ENCODE measurements around the gene DBT.

DBT gene

DNA sequence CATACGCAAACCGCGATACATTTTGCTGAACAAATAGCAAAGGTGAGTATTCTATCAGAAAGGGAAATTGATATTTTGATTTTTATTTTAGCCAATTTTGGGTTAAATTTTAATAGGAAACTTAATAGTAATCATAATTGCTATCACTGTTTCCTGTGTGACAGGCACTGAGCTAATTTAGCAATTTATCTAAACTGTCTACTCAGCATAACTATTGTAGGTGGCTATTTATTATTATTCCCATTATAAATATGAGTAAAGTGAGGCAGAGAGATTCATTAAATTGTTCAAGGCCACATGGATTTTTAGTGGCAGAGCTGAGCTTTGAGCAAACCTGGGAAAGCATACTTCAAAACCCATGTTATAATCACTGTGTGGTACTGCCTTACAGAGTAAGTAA is 37.5 kb upstream of the DBT start:
- Histone ChIP-seq H3K27me3 (no peaks in the 10 kb centered on the region), H3K4me1 (ENCODE audit: control insufficient read depth in 1 of 2, insufficient read depth in 1 of 2, low read depth in 1 of 2, low read length in 1 of 2) (no peaks in the 10 kb centered on the region), H3K4me3 (ENCODE audit: low read depth in 1 of 2, low read length in 1 of 2) (no peak overlapping the region), H3K9me3 (no peaks in the 10 kb centered on the region), H3K36me3 (peaks cover 90% of the 10 kb centered on the region), H3K27ac (no peak overlapping the region)
- TF ChIP-seq CTCF (IDR thresholded peaks at IDR 0.05), result no peak

DNA sequence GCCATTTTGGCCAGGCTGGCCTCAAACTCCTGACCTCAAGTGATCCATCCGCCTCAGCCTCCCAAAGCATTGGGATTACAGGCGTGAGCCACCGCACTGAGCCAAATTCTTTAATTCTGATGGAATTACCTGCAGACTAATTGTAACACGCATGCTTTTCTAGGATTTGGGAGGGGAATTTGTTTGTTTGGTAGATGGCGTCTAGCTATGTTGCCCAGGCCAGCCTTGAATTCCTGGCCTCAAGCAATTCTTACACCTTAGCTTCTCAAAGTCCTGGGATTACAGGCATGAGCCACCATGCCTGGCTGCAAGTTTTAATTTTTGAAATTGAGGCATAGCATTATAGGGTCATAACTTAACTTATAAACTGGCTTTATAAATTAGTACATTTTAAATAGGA is 35.0 kb upstream of the DBT start:
- no peaks in the 10 kb centered on the region for H3K9me3 ChIP-seq
- TF ChIP-seq CTCF (IDR thresholded peaks at IDR 0.05), result no peak
- H3K36me3 ChIP-seq, result peaks cover 89% of the 10 kb centered on the region

DNA sequence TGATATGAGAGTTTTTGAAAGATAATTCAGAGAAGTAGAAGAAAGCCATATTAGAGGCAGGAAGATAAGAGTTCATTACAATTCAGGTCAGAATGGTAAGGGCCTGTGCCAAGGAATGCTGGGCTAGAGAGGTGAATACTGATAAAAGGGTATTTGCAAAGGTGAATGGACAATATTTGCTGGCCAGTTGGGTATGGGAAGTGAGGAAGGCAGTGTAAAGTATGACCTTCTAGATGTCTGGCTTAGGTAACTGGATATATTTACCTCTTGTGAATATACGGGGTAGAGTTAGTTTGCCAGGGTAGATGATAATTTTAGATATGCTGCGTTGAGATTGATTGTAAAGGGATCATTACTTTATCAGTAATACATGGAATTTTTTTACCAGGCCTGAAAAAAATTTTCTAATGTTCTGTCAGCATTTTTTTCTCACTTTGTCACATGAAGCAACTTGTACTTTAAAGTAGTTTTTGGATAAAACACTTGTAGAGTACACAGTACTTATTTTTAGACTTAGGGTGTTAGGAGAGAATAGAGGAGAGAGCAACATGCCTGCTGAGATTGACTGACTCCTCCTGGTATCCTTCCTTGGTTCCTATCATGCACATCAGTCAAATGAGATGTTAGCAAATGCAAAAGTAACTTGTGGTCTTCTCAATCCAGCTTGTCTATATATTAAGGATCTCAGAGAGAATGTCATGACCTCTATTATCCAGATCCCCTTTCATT is 30.5 kb upstream of the DBT start:
- Histone ChIP-seq H3K27me3 (no peaks in the 10 kb centered on the region), H3K9me3 (no peaks in the 10 kb centered on the region), H3K36me3 (peaks cover 94% of the 10 kb centered on the region), H3K27ac (no peak overlapping the region), H3K4me3 (ENCODE audit: low read depth in 1 of 2, low read length in 1 of 2) (no peak overlapping the region), H3K4me1 (ENCODE audit: control insufficient read depth in 1 of 2, insufficient read depth in 1 of 2, low read depth in 1 of 2, low read length in 1 of 2) (no peaks in the 10 kb centered on the region)
- TF ChIP-seq CTCF (IDR thresholded peaks at IDR 0.05), result no peak

More for the DNA sequence above, 35.0 kb upstream of the DBT start:
- Histone ChIP-seq H3K27ac (no peak overlapping the region), H3K4me1 (ENCODE audit: control insufficient read depth in 1 of 2, insufficient read depth in 1 of 2, low read depth in 1 of 2, low read length in 1 of 2) (no peaks in the 10 kb centered on the region), H3K4me3 (ENCODE audit: low read depth in 1 of 2, low read length in 1 of 2) (no peak overlapping the region), H3K27me3 (no peaks in the 10 kb centered on the region)

GRCh38 chr1:100279358-100279923 is 29.8 kb upstream of the DBT start:
- no peaks in the 10 kb centered on the region for H3K27me3 ChIP-seq
- no peak overlapping the region for H3K27ac ChIP-seq
- H3K4me1 ChIP-seq (ENCODE audit: control insufficient read depth in 1 of 2, insufficient read depth in 1 of 2, low read depth in 1 of 2, low read length in 1 of 2), result no peaks in the 10 kb centered on the region
- no peaks in the 10 kb centered on the region for H3K9me3 ChIP-seq
- TF ChIP-seq CTCF (IDR thresholded peaks at IDR 0.05), result no peak
- H3K36me3 ChIP-seq, result peaks cover 94% of the 10 kb centered on the region
- no peak overlapping the region for H3K4me3 ChIP-seq (ENCODE audit: low read depth in 1 of 2, low read length in 1 of 2)

GRCh38 chr1:100277866-100278265 is 28.2 kb upstream of the DBT start:
- Histone ChIP-seq H3K4me3 (ENCODE audit: low read depth in 1 of 2, low read length in 1 of 2) (no peak overlapping the region), H3K27ac (no peak overlapping the region), H3K9me3 (no peaks in the 10 kb centered on the region), H3K36me3 (peaks cover 96% of the 10 kb centered on the region), H3K27me3 (no peaks in the 10 kb centered on the region), H3K4me1 (ENCODE audit: control insufficient read depth in 1 of 2, insufficient read depth in 1 of 2, low read depth in 1 of 2, low read length in 1 of 2) (no peaks in the 10 kb centered on the region)
- no peak for TF ChIP-seq CTCF (IDR thresholded peaks at IDR 0.05)
